Measurements from ENCODE around the gene GJA5.
"Not testable (repeated sequence)": the region's sequence is repeated elsewhere in the genome, so short reads cannot be mapped to it uniquely, and the experiment has no call there.

Gene GJA5

GRCh38 chr1:147758379-147759100 lies 1.9 kb downstream of the GJA5 start:
- DNase-seq = no peak

- DNase-seq = no peak
Measured at GRCh38 chr1:147757015-147757990, 3.1 kb downstream of the GJA5 start.

DNA sequence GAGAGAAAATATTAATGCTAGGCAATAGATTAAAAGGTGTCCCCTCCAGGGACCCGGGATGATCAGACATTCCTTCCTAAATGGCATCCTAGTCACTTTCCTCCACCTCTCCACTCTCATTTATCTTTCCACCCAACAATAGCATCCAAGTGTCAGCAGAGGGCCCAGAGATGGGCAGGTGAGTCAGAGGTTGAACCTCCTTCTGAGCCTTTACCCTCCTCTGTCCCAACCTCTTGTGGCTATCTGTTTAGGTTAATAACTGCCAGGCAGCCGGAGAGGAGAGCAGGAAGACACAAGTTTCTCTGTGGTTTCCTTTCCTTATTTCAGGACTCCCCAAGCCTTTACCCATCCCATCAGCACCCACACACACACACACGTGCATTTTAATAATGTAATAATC lies 4.1 kb downstream of the GJA5 start:
- no peak for DNase-seq

- no peak for DNase-seq
Measured at GRCh38 chr1:147754661-147755060, 5.7 kb downstream of the GJA5 start.

DNA sequence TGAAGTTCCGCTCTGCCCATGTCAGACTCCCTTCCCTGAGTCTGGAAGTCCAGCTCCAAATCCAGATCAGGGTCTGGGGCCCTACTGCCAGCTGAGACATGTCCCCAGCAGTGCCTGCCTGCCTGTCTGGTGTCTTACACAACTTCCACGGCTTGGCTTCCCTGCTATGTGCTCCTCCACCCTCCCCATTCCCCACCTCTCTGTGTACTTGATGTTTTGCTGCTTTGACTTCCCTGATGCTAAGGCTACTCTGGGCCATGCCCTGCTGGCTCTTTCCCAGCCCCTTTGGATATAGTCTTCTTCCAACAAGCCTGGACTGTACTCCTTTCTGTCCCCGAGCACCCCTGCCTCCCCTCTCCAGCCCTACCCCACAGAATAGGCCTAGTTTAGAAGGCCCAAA lies 7.3 kb downstream of the GJA5 start:
- DNase-seq = no peak

DNA sequence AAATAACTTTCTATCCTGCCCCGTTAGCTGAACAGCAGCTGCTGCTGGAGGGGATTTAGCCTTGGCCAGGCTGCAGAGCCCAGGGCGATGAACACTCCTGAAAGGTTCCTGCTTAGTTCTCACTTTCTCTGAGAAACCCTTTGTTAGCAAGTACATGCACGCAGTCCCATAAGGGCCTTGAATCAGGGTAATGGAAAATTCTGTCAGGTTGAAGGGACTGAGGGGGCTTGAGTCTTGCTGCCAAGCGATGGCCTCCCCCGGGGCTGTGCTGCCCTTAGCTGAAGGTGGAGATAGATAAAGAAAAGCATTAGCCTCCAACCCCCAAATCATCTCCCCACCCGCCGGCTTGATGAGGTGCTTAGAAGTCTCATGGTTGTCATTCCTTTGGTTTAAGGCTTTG lies 7.9 kb downstream of the GJA5 start:
- DNase-seq = no peak

DNA sequence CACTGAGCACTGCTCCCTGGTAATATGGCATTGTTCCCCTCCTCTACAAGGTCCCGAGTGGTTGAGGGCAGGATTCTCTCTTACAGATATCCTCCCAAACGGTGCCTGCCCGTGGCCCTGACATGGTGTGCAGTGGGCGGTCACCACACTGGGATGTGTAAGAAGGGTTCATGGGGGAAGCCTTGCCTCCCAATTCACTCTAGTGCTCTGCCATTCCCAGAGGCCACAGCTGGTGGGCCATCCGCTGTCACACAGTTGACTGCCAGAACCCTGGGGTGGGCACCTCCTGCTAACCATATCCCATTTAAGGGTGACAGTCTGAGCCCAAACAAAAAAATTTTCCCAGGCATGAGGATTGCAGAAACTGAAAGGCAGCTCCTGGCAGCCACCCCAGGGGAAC lies 9.1 kb downstream of the GJA5 start:
- no peak for DNase-seq

DNA sequence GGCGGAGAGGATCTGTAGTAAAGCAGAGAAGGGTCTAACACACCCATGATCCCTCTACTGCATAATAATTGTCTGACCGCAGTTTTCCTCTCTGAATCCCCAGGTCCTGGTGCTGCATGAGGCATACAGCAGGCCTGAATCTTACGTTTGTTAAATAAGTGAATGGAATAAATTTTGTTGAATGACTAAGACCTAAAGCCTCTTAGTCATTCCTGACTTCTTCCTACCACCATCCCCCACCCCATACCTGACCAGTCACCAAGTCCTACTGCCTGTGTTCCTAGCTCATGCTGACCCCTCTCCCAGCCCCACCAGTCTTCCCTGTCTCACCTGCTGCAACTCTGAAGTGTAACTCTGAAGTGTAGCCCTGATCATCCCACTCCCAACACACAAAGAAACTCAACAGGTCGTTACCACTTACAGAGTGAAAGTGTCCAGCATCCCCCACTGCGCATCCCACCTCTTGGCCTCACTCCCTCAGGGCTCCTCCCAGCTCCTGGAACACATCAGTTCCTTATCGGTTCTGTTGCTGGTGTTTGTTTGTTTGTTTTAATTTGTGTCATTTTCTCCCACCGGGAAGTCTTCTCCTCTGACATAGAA lies 9.7 kb downstream of the GJA5 start:
- no peak for DNase-seq

- no peak for DNase-seq
Measured at GRCh38 chr1:147749792-147750191, 10.6 kb downstream of the GJA5 start.

GRCh38 chr1:147748676-147749350 lies 11.6 kb downstream of the GJA5 start:
- no peak for DNase-seq

DNA sequence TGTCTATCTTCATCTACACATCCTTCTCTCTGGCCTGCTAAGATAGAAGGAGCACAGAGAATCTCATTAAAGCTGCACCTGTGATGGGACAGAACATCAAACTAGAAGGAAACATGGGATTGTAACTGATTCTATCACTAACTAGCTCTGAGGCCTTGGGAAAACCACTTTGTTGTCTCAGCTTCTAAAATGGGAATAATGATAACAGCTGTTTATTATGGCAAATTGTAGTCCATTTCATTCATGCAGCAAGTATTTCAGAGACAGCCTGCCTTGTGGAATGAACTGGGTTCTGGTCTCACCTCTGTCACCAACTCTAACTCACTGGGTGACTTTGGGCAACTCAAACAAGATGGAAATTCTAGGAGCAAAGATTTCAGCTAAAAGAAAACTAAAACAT lies 12.4 kb downstream of the GJA5 start:
- DNase-seq = no peak

DNA sequence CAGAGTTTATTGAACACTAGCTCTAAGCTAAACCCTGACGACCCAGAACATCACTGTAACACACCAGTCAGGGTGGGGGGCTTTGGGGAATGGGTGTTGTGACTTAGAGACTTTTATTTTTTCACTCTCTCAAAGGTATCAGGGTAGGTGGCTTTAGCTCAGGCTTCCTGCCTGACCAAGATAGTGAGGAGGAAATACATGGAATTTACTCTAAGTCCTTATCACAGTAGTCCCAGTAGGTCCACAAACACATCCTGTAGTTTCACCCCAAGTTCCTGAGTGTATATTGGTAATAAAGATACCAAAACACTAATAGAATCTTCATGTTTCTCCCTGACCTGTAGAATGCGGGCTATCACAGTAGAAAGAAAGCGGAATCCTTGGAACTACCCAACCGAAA lies 15.1 kb downstream of the GJA5 start:
- DNase-seq = no peak

GRCh38 chr1:147741065-147741464 lies 19.3 kb downstream of the GJA5 start:
- no peak for DNase-seq

DNA sequence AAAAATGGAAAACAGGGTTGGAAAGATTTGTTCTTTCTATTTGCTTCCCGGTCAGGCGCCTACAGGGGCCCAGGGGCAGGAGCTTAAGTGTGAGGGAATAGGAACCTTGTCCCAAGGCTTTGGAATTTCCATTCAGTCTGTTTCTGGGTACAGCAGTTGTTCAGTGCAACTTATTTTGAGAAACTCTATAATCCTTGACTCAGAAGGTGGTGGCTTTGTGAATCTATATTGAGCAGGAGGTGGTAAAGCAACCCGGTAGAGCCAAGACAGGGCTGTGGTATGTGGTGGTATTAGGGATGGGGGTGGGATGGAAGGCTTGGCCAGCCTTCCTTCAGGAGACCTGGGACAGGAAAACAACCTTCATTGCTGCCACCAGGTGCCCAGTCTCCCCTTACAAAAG lies 20.0 kb downstream of the GJA5 start:
- DNase-seq = no peak

GRCh38 chr1:147738739-147739476 lies 21.5 kb downstream of the GJA5 start:
- no peak for DNase-seq

- DNase-seq = no peak
Measured at GRCh38 chr1:147738129-147738528, 22.3 kb downstream of the GJA5 start.

DNA sequence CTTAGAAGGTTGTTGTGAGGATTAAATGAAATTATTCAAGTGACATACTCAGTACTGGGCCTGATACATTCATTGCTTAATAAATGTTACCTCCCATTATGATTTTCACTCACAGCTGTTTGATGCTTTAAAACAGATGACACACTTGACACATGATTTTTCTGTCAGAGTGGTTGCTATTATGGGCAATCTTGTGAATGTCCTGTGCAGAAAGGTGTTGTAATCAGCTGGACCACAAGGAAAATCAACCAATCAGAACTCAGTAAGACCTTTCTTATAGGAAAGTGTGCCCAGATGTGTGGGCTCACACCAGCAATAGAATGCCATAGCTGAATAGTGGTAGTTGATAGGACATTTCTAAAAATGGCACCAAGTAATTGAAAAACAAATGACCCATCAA lies 23.5 kb downstream of the GJA5 start:
- no peak for DNase-seq

GRCh38 chr1:147735423-147735822 lies 25.0 kb downstream of the GJA5 start:
- DNase-seq = no peak

DNA sequence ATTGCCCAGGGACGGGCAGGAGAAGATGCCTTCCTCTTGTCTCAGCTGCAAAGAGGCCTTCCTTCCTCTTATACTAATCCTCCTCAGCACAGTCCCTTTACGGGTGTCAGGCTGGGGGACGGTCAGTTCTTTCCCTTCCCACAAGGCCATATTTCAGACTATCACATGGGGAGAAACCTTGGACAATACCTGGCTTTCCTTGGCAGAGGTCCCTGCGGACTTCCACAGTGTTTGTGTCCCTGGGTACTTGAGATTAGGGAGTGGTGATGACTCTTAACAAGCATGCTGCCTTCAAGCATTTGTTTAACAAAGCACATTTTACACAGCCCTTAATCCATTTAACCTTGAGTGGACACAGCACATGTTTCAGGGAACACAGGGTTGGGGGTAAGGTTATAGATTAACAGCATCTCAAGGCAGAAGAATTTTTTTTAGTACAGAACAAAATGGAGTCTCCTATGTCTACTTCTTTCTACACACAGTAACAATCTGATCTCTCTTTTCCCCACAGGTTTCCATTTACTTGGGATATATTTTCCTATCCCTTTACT lies 26.0 kb downstream of the GJA5 start:
- DNase-seq = not testable (repeated sequence)

GRCh38 chr1:147729315-147729714 lies 31.1 kb downstream of the GJA5 start:
- no peak for DNase-seq

DNA sequence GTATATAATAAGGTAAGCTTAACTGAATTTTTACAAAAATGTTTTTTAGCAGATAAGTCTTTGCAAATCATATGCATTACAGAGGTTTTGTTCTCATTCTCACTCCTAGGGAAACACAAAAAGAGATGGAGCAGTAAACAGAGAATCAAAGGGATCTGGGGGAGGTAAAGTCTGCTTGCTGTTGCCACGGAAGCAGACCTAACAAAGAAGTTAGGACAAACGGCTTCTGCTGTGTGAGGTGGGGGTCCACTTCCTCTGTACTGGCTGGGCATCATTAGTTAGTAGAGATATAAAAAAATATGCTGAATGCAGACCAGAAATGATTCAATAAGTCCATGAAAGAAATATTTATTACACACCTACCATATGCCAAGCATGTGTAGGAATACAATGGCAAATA lies 34.2 kb downstream of the GJA5 start:
- no peak for DNase-seq

DNA sequence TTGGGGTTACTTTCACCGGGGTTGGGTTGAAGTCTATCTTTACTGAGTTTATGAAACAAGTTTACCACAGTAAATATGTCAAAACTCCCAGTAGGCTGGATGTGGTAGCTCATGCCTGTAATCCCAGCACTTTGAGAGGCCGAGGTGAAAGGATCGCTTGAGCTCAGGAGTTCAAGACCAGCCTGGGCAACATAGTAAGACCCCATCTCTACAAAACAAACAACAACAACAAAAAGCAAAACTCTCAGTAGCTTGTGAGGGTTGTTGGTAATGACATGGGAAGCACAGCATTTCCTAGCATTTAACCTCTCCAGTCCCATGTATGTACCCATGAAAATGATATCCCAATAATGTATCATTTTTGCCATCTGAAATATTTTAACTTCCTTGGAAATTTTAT lies 34.7 kb downstream of the GJA5 start:
- DNase-seq = no peak
